Mammary epithelial cell (primary cell): Measurements from ENCODE around the gene DND1.

Experiments
- CTCF ChIP-seq, 2 donors: IDR thresholded peaks in 1 of 2; conservative IDR thresholded peaks in 1 of 2; 2 replicates each; pipeline ENCODE4 v1.5.1; 2011 to 2012; ENCODE audit warnings: inconsistent platforms in 2 of 2, low read length in 2 of 2, mild to moderate bottlenecking in 2 of 2, control low read depth in 1 of 2, low read depth in 1 of 2; ENCODE audit not compliant: insufficient read depth in 1 of 2; ENCODE audit errors: extremely low read depth in 1 of 2
- EZH2 ChIP-seq: IDR thresholded peaks from 2 replicates; pipeline ENCODE4 v1.6.1; 2012; ENCODE audit warnings: low read length, inconsistent platforms, borderline replicate concordance

GRCh38 chr5:140630292-140631035 is 42.9 kb downstream of the DND1 start:
- TF ChIP-seq CTCF (conservative IDR thresholded peaks at IDR 0.05 in 1 of 2, IDR thresholded peaks at IDR 0.05 in 1 of 2; ENCODE audit: extremely low read depth in 1 of 2, insufficient read depth in 1 of 2, low read depth in 1 of 2, low read length in 2 of 2), result no peak
- TF ChIP-seq EZH2, result no peak
